Mesangial cell (primary cell): ENCODE measurements around the gene FAM217B. TPM values are rescaled to one million over a fixed set of nuclear protein-coding genes. Genes with fewer than 3 reads are reported as not detected.

Experiments used
- total RNA-seq: library from RNA; depleted of rRNA; stranded (reverse); fragments of >200 nt; gene quantifications from 2 replicates; pipeline ENCODE4 v1.2.3, GENCODE V29; 2015

Gene FAM217B
- 4.2 and 8.1 TPM in 2 replicates for total RNA-seq

GRCh38 chr20:59940129-59940955 lies at the start of gene FAM217B, which contains the start of gene PPP1R3D:
FAM217B (plus strand) TSS chr20:59940389; CDS start chr20:59943944, 3,555 bp downstream.
PPP1R3D (minus strand) TSS chr20:59940305; CDS start chr20:59939931, 374 bp downstream.

GRCh38 chr20:59933296-59933848 lies 6.8 kb upstream of the FAM217B start, which contains the start of gene SYCP2:
SYCP2 (minus strand) TSS chr20:59933637; CDS start chr20:59922413, 11,224 bp downstream.

GRCh38 chr20:59958123-59958522 lies 17.9 kb downstream of the FAM217B start, which contains the start of gene CDH26:
CDH26 (plus strand) TSS chr20:59958423; CDS start chr20:59958727, 304 bp downstream.

Other genes with a start within 250 kb of the FAM217B start
- 0.13 and 0.16 TPM in 2 replicates for gene SYCP2, start 6.8 kb upstream of the FAM217B start, total RNA-seq
- gene PPP1R3D, start 84 bp upstream of the FAM217B start, total RNA-seq: 2.8 and 5.7 TPM in 2 replicates
- not detected in 2 replicates for gene CDH26, start 18.0 kb downstream of the FAM217B start, total RNA-seq